Measurements from ENCODE around the gene LY6G6D.
A peak's percentile ranks its signal among the peaks of the same experiment; 100 is the strongest.

LY6G6D gene

GRCh38 chr6:31715022-31715958 lies at the start of gene LY6G6D:
Gene LY6G6D, plus strand, starts transcription at chr6:31715348. Its CDS starts 8 bp downstream, at chr6:31715356.
- DNase-seq (ENCODE audit: low read depth), result no peak

- peak; percentile 96 for DNase-seq (ENCODE audit: low read depth)
These were observed 49.4 kb upstream of the LY6G6D start, which contains the start of gene CSNK2B for GRCh38 chr6:31665501-31666336. Gene CSNK2B, plus strand, starts transcription at chr6:31666080. Its CDS starts 752 bp downstream, at chr6:31666832.

- DNase-seq (ENCODE audit: low read depth), result no peak
These were observed 48.7 kb upstream of the LY6G6D start for GRCh38 chr6:31666337-31666965.

- DNase-seq (ENCODE audit: low read depth), result no peak
These were observed 45.5 kb upstream of the LY6G6D start, which contains the start of gene LY6G5B for GRCh38 chr6:31669676-31670075. Gene LY6G5B, plus strand, starts transcription at chr6:31669976. Its CDS starts 975 bp downstream, at chr6:31670951.

- no peak for DNase-seq (ENCODE audit: low read depth)
These were observed 38.7 kb upstream of the LY6G6D start for GRCh38 chr6:31676322-31676903.

GRCh38 chr6:31676904-31677303 lies 38.2 kb upstream of the LY6G6D start:
- DNase-seq (ENCODE audit: low read depth), result no peak

- no peak for DNase-seq (ENCODE audit: low read depth)
These were observed 37.2 kb upstream of the LY6G6D start for GRCh38 chr6:31677955-31678354.

GRCh38 chr6:31680226-31681134 lies 34.7 kb upstream of the LY6G6D start, which contains the start of gene LY6G5C:
Gene LY6G5C, minus strand, starts transcription at chr6:31681067. Its CDS starts 694 bp downstream, at chr6:31680373.
- DNase-seq (ENCODE audit: low read depth), result no peak

GRCh38 chr6:31681135-31681671 lies 33.9 kb upstream of the LY6G6D start:
- DNase-seq (ENCODE audit: low read depth), result no peak

- DNase-seq (ENCODE audit: low read depth), result no peak
These were observed 31.6 kb upstream of the LY6G6D start for GRCh38 chr6:31683591-31683990.

GRCh38 chr6:31686483-31686882 lies 28.7 kb upstream of the LY6G6D start:
- DNase-seq (ENCODE audit: low read depth), result no peak

GRCh38 chr6:31687321-31687720 lies 27.8 kb upstream of the LY6G6D start:
- no peak for DNase-seq (ENCODE audit: low read depth)

- DNase-seq (ENCODE audit: low read depth), result no peak
These were observed 27.1 kb upstream of the LY6G6D start for GRCh38 chr6:31687860-31688693.

GRCh38 chr6:31689249-31690110 lies 25.7 kb upstream of the LY6G6D start:
- no peak for DNase-seq (ENCODE audit: low read depth)

- no peak for DNase-seq (ENCODE audit: low read depth)
These were observed 24.7 kb upstream of the LY6G6D start for GRCh38 chr6:31690231-31691077.

- no peak for DNase-seq (ENCODE audit: low read depth)
These were observed 24.1 kb upstream of the LY6G6D start for GRCh38 chr6:31691078-31691463.

GRCh38 chr6:31691564-31692108 lies 23.5 kb upstream of the LY6G6D start:
- no peak for DNase-seq (ENCODE audit: low read depth)
